CD14-positive monocyte (primary cell): ENCODE data around the gene PPM1H. TPM values are rescaled to one million over a fixed set of nuclear protein-coding genes. Genes with fewer than 3 reads are reported as not detected.
A peak's percentile ranks its signal among the peaks of the same experiment; 100 is the strongest.

ENCODE experiments used
- DNase-seq, 3 donors: peaks; one replicate each; pipeline ENCODE4 v3.0.0-alpha.2; 2011 to 2022
- H2AFZ ChIP-seq: 2 replicates; pipeline ENCODE4 v1.6.0; 2012; ENCODE audit warnings: mild to moderate bottlenecking, low read depth, low read length, inconsistent platforms; ENCODE audit not compliant: insufficient read depth, poor library complexity, severe bottlenecking
- H3K27ac ChIP-seq, 2 donors: 1 replicate in 1 of 2; 2 replicates in 1 of 2; pipeline ENCODE4 v1.5.1; 2012 to 2013; ENCODE audit warnings: low read length in 2 of 2, control low read depth in 1 of 2, inconsistent platforms in 1 of 2, low read depth in 1 of 2, mild to moderate bottlenecking in 1 of 2
- H3K27me3 ChIP-seq, 2 donors: one replicate each; pipeline versions ENCODE4 v1.6.0 to v1.6.1; 2011 to 2013; ENCODE audit warnings: low read length in 2 of 2; ENCODE audit not compliant: control insufficient read depth in 2 of 2, insufficient read depth in 2 of 2
- H3K36me3 ChIP-seq, 2 donors: replicated peaks in 1 of 2; 1 replicate in 1 of 2; 2 replicates in 1 of 2; pipeline versions ENCODE4 v1.5.1 to v1.6.1; 2012 to 2013; ENCODE audit warnings: low read length in 2 of 2, control low read depth in 1 of 2, inconsistent platforms in 1 of 2, mild to moderate bottlenecking in 1 of 2; ENCODE audit not compliant: insufficient read depth in 2 of 2, control insufficient read depth in 1 of 2
- H3K4me1 ChIP-seq, 2 donors: 1 replicate in 1 of 2; 2 replicates in 1 of 2; pipeline versions ENCODE4 v1.5.1 to v1.6.1; 2012 to 2013; ENCODE audit warnings: low read length in 2 of 2, control low read depth in 1 of 2, inconsistent platforms in 1 of 2, mild to moderate bottlenecking in 1 of 2, moderate library complexity in 1 of 2; ENCODE audit not compliant: insufficient read depth in 2 of 2, control insufficient read depth in 1 of 2
- H3K4me2 ChIP-seq: replicated peaks from 2 replicates; pipeline ENCODE3; 2012; ENCODE audit warnings: low read length, moderate library complexity, mild to moderate bottlenecking; ENCODE audit not compliant: poor library complexity, severe bottlenecking; ENCODE audit errors: extremely low read depth
- H3K4me3 ChIP-seq, 3 experiments: fragments of 200-600 bp in 1 of 3; sonication (generic) in 1 of 3; replicated peaks in 1 of 3; 1 replicate in 2 of 3; 2 replicates in 1 of 3; pipeline ENCODE4 v1.5.1; 2011 to 2013; ENCODE audit warnings: low read length in 3 of 3, mild to moderate bottlenecking in 3 of 3, control low read depth in 2 of 3, low read depth in 2 of 3, inconsistent platforms in 1 of 3, moderate library complexity in 1 of 3
- H3K79me2 ChIP-seq: 2 replicates; pipeline ENCODE4 v1.6.0; 2012; ENCODE audit warnings: mild to moderate bottlenecking, control low read depth, inconsistent platforms, low read length, moderate library complexity; ENCODE audit not compliant: insufficient read depth
- H3K9ac ChIP-seq: 2 replicates; pipeline ENCODE4 v1.6.0; 2017; ENCODE audit warnings: low read length, mild to moderate bottlenecking; ENCODE audit not compliant: insufficient read depth, poor library complexity, severe bottlenecking
- H3K9me3 ChIP-seq, 2 donors: replicated peaks in 1 of 2; 1 replicate in 1 of 2; 2 replicates in 1 of 2; pipeline versions ENCODE4 v1.5.1 to v1.6.1; 2012 to 2013; ENCODE audit warnings: low read length in 2 of 2, control low read depth in 1 of 2; ENCODE audit not compliant: control insufficient read depth in 1 of 2, insufficient read depth in 1 of 2
- H4K20me1 ChIP-seq: 2 replicates; pipeline ENCODE4 v1.6.0; 2012; ENCODE audit warnings: mild to moderate bottlenecking, low read length, control low read depth, moderate library complexity; ENCODE audit not compliant: insufficient read depth
- H3K27ac Mint-ChIP-seq, 7 donors: one replicate each; pipeline ENCODE4 v1.8.0; 2020; ENCODE audit warnings: mild to moderate bottlenecking in 7 of 7, mixed read lengths in 7 of 7, moderate library complexity in 6 of 7, inconsistent platforms in 2 of 7
- H3K27me3 Mint-ChIP-seq, 3 donors: one replicate each; pipeline ENCODE4 v1.8.0; 2021 to 2022; ENCODE audit warnings: low read depth in 3 of 3, mild to moderate bottlenecking in 3 of 3, mixed read lengths in 3 of 3, moderate library complexity in 3 of 3, inconsistent platforms in 1 of 3
- H3K36me3 Mint-ChIP-seq, 2 donors: one replicate each; pipeline ENCODE4 v1.8.0; 2020; ENCODE audit warnings: mixed read lengths in 2 of 2, inconsistent platforms in 1 of 2, mild to moderate bottlenecking in 1 of 2
- H3K4me1 Mint-ChIP-seq: one replicate; pipeline ENCODE4 v1.8.0; 2020; ENCODE audit warnings: mild to moderate bottlenecking, mixed read lengths
- H3K4me3 Mint-ChIP-seq, 2 donors: one replicate each; pipeline ENCODE4 v1.8.0; 2020; ENCODE audit warnings: mild to moderate bottlenecking in 2 of 2, mixed read lengths in 2 of 2, moderate library complexity in 1 of 2
- H3K9me3 Mint-ChIP-seq, 7 donors: one replicate each; pipeline ENCODE4 v1.8.0; 2020 to 2022; ENCODE audit warnings: mixed read lengths in 7 of 7, mild to moderate bottlenecking in 6 of 7, moderate library complexity in 6 of 7, inconsistent platforms in 2 of 7
- WGBS: methylation state at CpG from one replicate; pipeline ENCODE4 v1.1.5; 2013; ENCODE audit warnings: missing lambda C conversion rate; ENCODE audit not compliant: insufficient coverage; 5-methylcytosine and 5-hydroxymethylcytosine counted together
- intact Hi-C, 2 donors: fragments of 100-400 bp; cut with micrococcal nuclease; formaldehyde crosslinking; loops; one replicate each; pipeline versions ENCODE4 v1.15.0 to v1.15.1; 2023
- polyA plus RNA-seq, 3 donors: library from polyadenylated mRNA; depleted of rRNA in 1 of 3; unstranded in 2 of 3; stranded (reverse) in 1 of 3; fragments of 300-500 nt in 2 of 3; fragments of >200 nt in 1 of 3; fragmentation: Illumina TruSeq in 2 of 3; gene quantifications; 1 replicate in 2 of 3; 2 replicates in 1 of 3; pipeline ENCODE4 v1.2.3, GENCODE V29; 2012 to 2021
- TF ChIP-seq, protein P1 (sequence below): fragments of 200-600 bp; IDR thresholded peaks from one replicate; pipeline ENCODE4 v1.8.0; 2022; ENCODE audit warnings: antibody characterized with exemption, mild to moderate bottlenecking

The PPM1H gene
- polyA plus RNA-seq, 3 donors, result 1.5 to 2.8 (median 1.9) TPM

- peak overlapping the region; percentile 76 for H2AFZ ChIP-seq
- Mint-ChIP-seq H3K27ac (peak overlapping the region; percentile 99 to 100 (median 99)), H3K4me1 (peaks cover 37% of the 10 kb centered on the region), H3K9me3 (no peaks in the 10 kb centered on the region), H3K4me3 (peak overlapping the region; percentile 89 to 94), H3K27me3 (peaks cover 0 to 2% (median 0%) of the 10 kb centered on the region in 3 donors), H3K36me3 (no peaks in the 10 kb centered on the region)
- no peaks in the 10 kb centered on the region for H3K36me3 ChIP-seq
- no peaks in the 10 kb centered on the region for H3K27me3 ChIP-seq
- TF ChIP-seq, protein P1, sequence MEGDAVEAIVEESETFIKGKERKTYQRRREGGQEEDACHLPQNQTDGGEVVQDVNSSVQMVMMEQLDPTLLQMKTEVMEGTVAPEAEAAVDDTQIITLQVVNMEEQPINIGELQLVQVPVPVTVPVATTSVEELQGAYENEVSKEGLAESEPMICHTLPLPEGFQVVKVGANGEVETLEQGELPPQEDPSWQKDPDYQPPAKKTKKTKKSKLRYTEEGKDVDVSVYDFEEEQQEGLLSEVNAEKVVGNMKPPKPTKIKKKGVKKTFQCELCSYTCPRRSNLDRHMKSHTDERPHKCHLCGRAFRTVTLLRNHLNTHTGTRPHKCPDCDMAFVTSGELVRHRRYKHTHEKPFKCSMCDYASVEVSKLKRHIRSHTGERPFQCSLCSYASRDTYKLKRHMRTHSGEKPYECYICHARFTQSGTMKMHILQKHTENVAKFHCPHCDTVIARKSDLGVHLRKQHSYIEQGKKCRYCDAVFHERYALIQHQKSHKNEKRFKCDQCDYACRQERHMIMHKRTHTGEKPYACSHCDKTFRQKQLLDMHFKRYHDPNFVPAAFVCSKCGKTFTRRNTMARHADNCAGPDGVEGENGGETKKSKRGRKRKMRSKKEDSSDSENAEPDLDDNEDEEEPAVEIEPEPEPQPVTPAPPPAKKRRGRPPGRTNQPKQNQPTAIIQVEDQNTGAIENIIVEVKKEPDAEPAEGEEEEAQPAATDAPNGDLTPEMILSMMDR, result peak; percentile 54
- H3K4me2 ChIP-seq, result peak overlapping the region; percentile 81
- intact Hi-C loops, result loop anchor here in 1 of 2 donors (5.0 kb wide), 3 partner anchors 129 to 391 kb away; no protein-coding TSS in a partner anchor
- peaks cover 49% of the 10 kb centered on the region for H3K79me2 ChIP-seq
- DNase-seq, result peak; percentile 84 to 92 (median 84)
- H3K4me1 ChIP-seq, result peaks cover 16 to 30% of the 10 kb centered on the region in 2 donors
- H4K20me1 ChIP-seq, result no peaks in the 10 kb centered on the region
- peak overlapping the region; percentile 54 to 86 (median 58) for H3K4me3 ChIP-seq
- H3K9ac ChIP-seq, result peak overlapping the region; percentile 99
- peak overlapping the region; percentile 99 for H3K27ac ChIP-seq
- H3K9me3 ChIP-seq, result no peaks in the 10 kb centered on the region
- WGBS, result under 1% methylated on average over 94 of the region's 94 CpGs
Observed at GRCh38 chr12:62603061-62603810, 331.7 kb downstream of the PPM1H start.

DNA sequence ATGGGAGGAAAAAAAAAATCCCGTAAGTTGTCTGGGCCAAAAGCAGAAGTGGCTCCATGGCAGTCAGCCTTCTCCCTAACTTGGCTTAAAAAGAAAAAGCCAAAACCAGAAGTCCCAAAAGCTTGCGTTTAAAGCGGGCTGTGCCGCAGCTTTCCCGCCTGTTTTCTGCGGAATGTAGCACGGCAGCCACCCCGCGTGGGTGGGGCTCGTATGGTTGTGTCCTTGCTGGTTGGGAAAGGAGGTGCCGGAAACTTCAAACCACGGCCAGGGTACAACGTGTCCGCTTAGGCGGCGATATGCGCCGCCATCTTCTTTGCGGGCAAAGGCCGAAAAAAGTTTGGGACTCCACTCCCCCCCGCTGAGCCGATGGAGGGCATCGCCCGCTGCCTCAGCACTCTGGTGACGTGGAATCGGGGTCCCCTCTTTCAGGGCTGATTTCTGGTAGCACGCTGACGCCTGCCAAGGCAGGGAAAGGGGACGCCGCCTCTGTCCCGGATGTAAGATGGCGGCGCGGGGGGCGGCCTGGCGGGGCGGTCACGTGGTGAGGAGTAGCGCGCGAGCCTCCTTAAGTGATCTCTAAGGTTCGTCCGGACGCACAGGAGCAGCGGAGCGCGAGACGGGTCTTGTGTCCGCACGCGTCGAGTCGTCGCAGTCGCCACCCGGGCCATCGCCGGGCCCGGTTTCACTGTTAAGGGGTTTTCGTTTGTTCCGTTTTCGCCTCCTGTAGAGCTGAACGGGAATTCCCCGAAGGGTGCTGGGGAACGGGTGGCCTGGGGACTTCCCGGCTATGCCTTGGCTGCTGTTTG is 332.5 kb downstream of the PPM1H start:
- H3K27me3 Mint-ChIP-seq, result peaks cover 0 to 2% (median 0%) of the 10 kb centered on the region in 3 donors
- peak overlapping the region; percentile 54 to 86 (median 58) for H3K4me3 ChIP-seq
- H3K4me1 ChIP-seq, result peaks cover 16 to 30% of the 10 kb centered on the region in 2 donors
- H4K20me1 ChIP-seq, result no peaks in the 10 kb centered on the region
- H3K4me3 Mint-ChIP-seq, result peak overlapping the region; percentile 89 to 94
- DNase-seq, result peak; percentile 82 to 95 (median 86)
- no peaks in the 10 kb centered on the region for H3K9me3 Mint-ChIP-seq
- H3K4me2 ChIP-seq, result peak overlapping the region; percentile 81
- peak overlapping the region; percentile 76 for H2AFZ ChIP-seq
- TF ChIP-seq, protein P1, result no peak
- H3K27ac ChIP-seq, result peak overlapping the region; percentile 99
- intact Hi-C loops, result loop anchor here in 1 of 2 donors (5.0 kb wide), 3 partner anchors 130 to 390 kb away; no protein-coding TSS in a partner anchor
- no peaks in the 10 kb centered on the region for H3K36me3 ChIP-seq
- WGBS, result under 1% methylated on average over 65 of the region's 66 CpGs
- no peaks in the 10 kb centered on the region for H3K27me3 ChIP-seq
- H3K27ac Mint-ChIP-seq, result peak overlapping the region; percentile 99 to 100 (median 99)
- no peaks in the 10 kb centered on the region for H3K9me3 ChIP-seq
- H3K36me3 Mint-ChIP-seq, result no peaks in the 10 kb centered on the region
- H3K4me1 Mint-ChIP-seq, result peaks cover 37% of the 10 kb centered on the region
- H3K79me2 ChIP-seq, result peaks cover 41% of the 10 kb centered on the region
- peak overlapping the region; percentile 99 for H3K9ac ChIP-seq
